Ectodermal cell (in vitro differentiated cells): Measurements from ENCODE around the gene GPR22. TPM values are rescaled to one million over a fixed set of nuclear protein-coding genes. Genes with fewer than 3 reads are reported as not detected.

Experiments used
- H3K27ac ChIP-seq: 2 replicates; pipeline ENCODE4 v1.7.0; 2013; ENCODE audit warnings: mild to moderate bottlenecking, low read depth, low read length; ENCODE audit not compliant: insufficient read depth, poor library complexity, severe bottlenecking
- H3K27me3 ChIP-seq: 2 replicates; pipeline ENCODE4 v1.7.0; 2013; ENCODE audit warnings: mild to moderate bottlenecking, low read length; ENCODE audit not compliant: insufficient read depth, control insufficient read depth, poor library complexity, severe bottlenecking
- H3K36me3 ChIP-seq: one replicate; pipeline ENCODE4 v1.7.0; 2013; ENCODE audit warnings: low read length; ENCODE audit not compliant: control insufficient read depth, insufficient read depth
- H3K4me1 ChIP-seq: one replicate; pipeline ENCODE4 v1.7.0; 2013; ENCODE audit warnings: low read length; ENCODE audit not compliant: control insufficient read depth, insufficient read depth
- H3K4me3 ChIP-seq: 2 replicates; pipeline ENCODE4 v1.7.0; 2013; ENCODE audit warnings: low read depth, low read length, control low read depth; ENCODE audit not compliant: insufficient read depth
- H3K9me3 ChIP-seq: 2 replicates; pipeline ENCODE4 v1.7.0; 2013; ENCODE audit warnings: mild to moderate bottlenecking, low read length, moderate library complexity; ENCODE audit not compliant: control insufficient read depth
- WGBS, 2 experiments: methylation state at CpG; one replicate each; pipeline ENCODE4 v1.1.7; 2013; ENCODE audit warnings: missing lambda C conversion rate in 2 of 2; 5-methylcytosine and 5-hydroxymethylcytosine counted together
- polyA plus RNA-seq, 4 experiments: library from polyadenylated mRNA; stranded (reverse); fragments of 50-300 nt; gene quantifications; one replicate each; pipeline ENCODE4 v1.2.3, GENCODE V29; 2013

The GPR22 gene, protein sequence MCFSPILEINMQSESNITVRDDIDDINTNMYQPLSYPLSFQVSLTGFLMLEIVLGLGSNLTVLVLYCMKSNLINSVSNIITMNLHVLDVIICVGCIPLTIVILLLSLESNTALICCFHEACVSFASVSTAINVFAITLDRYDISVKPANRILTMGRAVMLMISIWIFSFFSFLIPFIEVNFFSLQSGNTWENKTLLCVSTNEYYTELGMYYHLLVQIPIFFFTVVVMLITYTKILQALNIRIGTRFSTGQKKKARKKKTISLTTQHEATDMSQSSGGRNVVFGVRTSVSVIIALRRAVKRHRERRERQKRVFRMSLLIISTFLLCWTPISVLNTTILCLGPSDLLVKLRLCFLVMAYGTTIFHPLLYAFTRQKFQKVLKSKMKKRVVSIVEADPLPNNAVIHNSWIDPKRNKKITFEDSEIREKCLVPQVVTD
- polyA plus RNA-seq (2013, experiment 1 of 4), result not detected
- not detected for polyA plus RNA-seq (2013, experiment 2 of 4)
- polyA plus RNA-seq (2013, experiment 3 of 4), result 0.21 TPM
- 0.24 TPM for polyA plus RNA-seq (2013, experiment 4 of 4)

DNA sequence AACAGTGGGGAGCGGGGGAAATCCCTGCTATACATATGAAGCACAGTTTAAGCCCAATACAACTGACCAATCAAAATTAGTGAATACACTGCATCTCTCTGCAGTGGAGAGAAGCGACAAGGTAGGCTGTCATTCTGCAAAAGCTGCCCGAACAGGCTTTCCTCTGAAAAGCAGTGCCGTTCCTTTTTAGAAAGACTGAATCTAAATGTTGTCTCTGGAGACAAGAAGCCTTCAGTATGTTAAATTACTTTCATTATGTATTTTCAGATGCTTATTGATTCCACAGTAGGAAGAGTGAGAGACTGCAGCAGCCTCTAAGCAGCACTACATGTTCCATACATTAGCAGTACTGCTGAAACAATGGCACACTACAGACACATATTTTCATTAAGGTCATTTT, at the start of gene GPR22:
GPR22 (plus strand) TSS at position 129 of the 400 bp plus-strand sequence. CDS start 4,004 bp downstream, outside the sequence.
- H3K4me3 ChIP-seq, result no peak within 1 kb of the TSS
- H3K27ac ChIP-seq, result no peak within 1 kb of the TSS
- no peaks in the 10 kb centered on the region for H3K36me3 ChIP-seq
- H3K9me3 ChIP-seq, result no peaks in the 10 kb centered on the region
- WGBS, 2 experiments, result 76 to 80% methylated on average over 4 of the region's 4 CpGs
- no peaks in the 10 kb centered on the region for H3K4me1 ChIP-seq
- no peaks in the 10 kb centered on the region for H3K27me3 ChIP-seq

DNA sequence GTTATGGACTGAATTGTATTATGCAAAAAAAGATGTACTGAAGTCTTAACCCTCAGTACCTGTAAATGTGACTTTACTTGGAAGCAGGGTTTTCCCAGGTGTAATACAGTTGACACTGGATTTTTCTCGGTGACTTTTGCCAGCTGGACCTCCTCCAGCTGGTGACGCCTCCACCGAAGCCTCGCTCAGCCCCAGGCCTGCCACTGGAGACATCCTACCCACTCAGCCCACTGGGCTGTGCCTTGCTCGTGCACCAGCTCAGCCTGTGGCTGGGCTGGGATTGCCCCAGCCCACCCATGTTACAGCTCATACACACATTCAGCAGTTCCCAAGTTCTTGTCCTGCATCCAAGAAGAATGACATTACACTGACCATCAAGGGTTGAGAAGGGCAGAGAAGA, 42.4 kb upstream of the GPR22 start:
- Histone ChIP-seq H3K36me3 (no peaks in the 10 kb centered on the region), H3K4me3 (no peak overlapping the region), H3K9me3 (no peaks in the 10 kb centered on the region), H3K27me3 (no peaks in the 10 kb centered on the region), H3K4me1 (no peaks in the 10 kb centered on the region), H3K27ac (no peak overlapping the region)
- whole genome bisulfite sequencing, 2 experiments, result 96 to 97% methylated on average over 5 of the region's 5 CpGs

DNA sequence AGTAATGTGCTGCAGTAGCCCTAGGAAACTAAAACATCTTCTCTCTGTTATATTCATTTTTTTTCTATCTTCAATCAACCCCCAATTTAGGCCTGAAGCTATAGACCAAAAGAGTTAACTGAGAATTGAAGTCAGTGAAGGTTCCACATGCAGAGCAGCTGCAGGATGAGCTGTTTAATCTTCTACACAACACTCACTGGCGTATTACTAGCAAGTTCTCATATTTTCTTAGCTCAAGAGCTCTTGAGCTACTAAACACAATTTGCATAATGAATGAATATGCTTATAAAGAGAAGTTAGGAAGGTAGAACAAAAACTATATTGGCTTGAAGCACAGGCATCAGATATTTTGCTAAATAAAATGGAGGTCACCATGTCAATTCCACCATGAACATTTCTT, 41.2 kb upstream of the GPR22 start:
- H3K36me3 ChIP-seq, result no peaks in the 10 kb centered on the region
- no peaks in the 10 kb centered on the region for H3K27me3 ChIP-seq
- 83 to 100% methylated on average over 1 of the region's 1 CpG for WGBS, 2 experiments
- H3K27ac ChIP-seq, result no peak overlapping the region
- no peaks in the 10 kb centered on the region for H3K9me3 ChIP-seq
- no peak overlapping the region for H3K4me3 ChIP-seq
- H3K4me1 ChIP-seq, result no peaks in the 10 kb centered on the region

DNA sequence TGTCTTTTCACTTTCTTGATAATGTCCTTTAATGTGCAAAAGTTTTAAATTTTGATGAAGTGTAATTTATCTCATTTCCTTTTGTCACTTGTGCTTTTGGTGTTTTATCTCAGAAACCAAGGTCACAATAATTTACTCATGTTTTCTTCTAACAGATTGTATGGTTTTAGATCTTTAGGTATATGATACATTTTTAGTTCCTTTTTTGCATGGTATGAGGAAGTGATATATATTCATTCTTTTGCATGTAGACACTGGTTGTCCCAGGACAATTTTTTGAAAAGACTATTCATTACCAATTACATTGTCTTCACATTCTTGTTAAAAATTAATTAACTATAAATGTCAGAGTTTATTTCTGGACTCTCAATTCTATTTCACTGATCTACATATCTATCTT, 39.8 kb upstream of the GPR22 start:
- Histone ChIP-seq H3K27me3 (no peaks in the 10 kb centered on the region), H3K36me3 (no peaks in the 10 kb centered on the region), H3K9me3 (no peaks in the 10 kb centered on the region), H3K4me1 (no peaks in the 10 kb centered on the region), H3K27ac (no peak overlapping the region), H3K4me3 (no peak overlapping the region)

DNA sequence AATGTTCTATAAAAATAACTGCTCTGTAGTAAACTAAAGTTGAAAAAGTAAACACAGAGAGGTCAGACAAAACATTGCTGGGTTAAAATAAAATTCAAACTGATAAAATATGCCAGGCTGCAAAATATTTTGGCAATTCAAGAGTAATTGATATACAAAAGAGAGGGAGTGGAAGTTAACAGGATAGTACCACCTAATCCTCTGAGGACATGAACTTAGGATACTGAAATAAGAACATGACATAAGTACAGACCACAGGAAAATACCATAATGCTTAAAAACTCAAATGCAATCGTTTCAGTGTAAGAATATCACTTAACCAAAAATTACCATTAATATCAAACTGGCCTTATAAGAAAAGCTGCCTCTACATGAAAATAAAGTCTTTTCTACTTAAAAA, 37.6 kb upstream of the GPR22 start:
- Histone ChIP-seq H3K27me3 (no peaks in the 10 kb centered on the region), H3K4me1 (no peaks in the 10 kb centered on the region), H3K27ac (no peak overlapping the region), H3K4me3 (no peak overlapping the region), H3K9me3 (no peaks in the 10 kb centered on the region), H3K36me3 (no peaks in the 10 kb centered on the region)
- WGBS, 2 experiments, result 80 to 95% methylated on average over 1 of the region's 1 CpG

DNA sequence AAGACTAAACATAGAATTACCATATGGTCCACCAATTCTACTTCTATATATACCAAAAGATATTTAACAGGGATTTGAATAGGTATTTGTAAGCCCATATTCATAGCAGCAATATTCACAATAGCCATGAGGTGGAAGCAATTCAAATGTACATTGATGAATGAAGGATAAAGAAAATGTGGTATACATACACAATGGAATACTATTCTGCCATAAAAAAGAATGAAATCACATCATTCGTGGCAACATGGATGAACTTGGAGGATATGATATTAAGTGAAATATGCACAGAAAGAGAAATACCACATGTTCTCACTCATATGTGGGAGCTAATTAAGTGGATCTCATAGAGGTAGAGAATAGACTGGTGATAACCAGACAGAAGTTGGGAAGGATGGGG, 34.1 kb upstream of the GPR22 start:
- no peaks in the 10 kb centered on the region for H3K36me3 ChIP-seq
- no peaks in the 10 kb centered on the region for H3K27me3 ChIP-seq
- no peak overlapping the region for H3K4me3 ChIP-seq
- no peak overlapping the region for H3K27ac ChIP-seq
- H3K9me3 ChIP-seq, result no peaks in the 10 kb centered on the region
- WGBS, 2 experiments, result 90% methylated on average over 1 of the region's 1 CpG
- H3K4me1 ChIP-seq, result no peaks in the 10 kb centered on the region

DNA sequence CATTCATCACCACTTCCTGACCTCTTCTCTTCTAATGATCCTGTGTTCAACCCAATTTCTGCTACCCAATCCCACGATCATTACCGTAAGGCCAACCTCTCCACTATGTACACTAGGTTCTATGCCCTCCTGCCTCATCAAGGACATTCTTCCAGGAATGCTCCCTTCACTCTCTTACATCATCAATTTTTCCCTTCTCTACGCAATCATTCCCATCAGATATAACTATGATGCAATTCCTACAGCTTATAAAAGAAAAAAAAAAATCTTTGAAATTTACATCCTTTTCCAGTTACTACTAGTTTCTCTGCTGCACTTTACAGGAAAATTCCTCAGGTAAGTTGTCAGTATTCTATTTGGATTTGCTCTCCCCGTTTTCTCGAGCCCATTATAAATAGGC, 30.8 kb upstream of the GPR22 start:
- H3K4me3 ChIP-seq, result no peak overlapping the region
- 91 to 96% methylated on average over 5 of the region's 5 CpGs for WGBS, 2 experiments

DNA sequence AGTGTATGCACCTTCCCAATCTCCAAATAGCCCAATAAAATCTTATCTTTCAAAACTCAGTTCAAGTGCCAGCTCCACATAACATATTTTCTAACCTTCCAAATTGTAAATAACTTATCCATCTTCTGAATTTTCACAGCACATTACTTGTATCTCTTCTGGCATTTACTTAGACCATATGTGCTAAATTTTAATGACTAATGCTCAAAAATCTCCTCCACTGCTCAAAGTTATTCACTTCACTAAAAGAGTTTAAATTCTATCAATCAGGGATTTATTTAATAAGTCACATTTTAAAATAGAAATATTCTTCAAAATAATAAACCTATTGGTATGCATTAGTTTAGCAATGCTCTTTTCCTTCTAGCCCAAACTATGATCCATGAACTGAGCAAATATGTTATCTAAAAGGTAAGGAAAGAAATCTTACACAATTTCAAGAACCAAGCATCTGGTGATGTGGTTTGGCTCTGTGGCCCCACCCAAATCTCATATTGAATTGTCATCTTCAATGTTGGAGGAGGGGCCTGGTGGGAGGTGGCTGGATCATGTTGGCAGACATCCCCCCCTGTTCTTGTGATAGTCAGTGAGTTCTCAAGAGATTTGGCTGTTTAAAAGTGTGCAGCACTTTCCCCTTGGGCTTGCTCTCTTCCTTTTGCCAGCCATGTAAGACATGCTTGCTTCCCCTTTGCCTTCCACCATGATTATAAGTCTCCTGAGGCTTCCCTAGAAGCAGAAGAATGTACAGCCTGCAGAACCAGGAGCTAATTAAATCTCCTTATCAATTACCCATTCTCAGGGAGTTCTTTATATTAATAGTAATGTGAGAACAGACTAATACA, 28.1 kb upstream of the GPR22 start:
- Histone ChIP-seq H3K4me3 (no peak overlapping the region), H3K27ac (no peak overlapping the region), H3K36me3 (peaks cover 4% of the 10 kb centered on the region), H3K4me1 (no peaks in the 10 kb centered on the region), H3K9me3 (no peaks in the 10 kb centered on the region), H3K27me3 (no peaks in the 10 kb centered on the region)

More for the DNA sequence above, 30.8 kb upstream of the GPR22 start:
- Histone ChIP-seq H3K27me3 (no peaks in the 10 kb centered on the region), H3K36me3 (peaks cover 4% of the 10 kb centered on the region), H3K27ac (no peak overlapping the region), H3K4me1 (no peaks in the 10 kb centered on the region), H3K9me3 (no peaks in the 10 kb centered on the region)

DNA sequence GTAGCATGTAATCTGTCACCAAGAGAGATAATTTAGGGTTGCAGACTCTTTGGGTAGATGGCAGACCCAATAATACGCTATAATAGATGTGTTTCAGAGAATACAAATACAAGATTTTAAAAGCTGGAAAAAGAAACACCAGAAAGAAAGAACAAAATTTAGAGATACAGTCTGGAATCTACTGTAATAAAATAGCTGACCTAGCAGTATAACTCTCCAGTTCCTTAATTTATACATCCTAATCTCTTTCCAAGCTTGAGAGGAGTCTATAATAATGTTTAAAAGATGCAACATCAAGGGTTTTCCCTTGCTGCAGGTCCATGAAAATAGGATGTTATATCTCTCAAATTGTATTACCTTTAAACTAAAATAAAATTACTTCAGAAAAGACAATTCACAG, 27.2 kb upstream of the GPR22 start:
- Histone ChIP-seq H3K27ac (no peak overlapping the region), H3K36me3 (peaks cover 4% of the 10 kb centered on the region), H3K4me1 (no peaks in the 10 kb centered on the region), H3K27me3 (no peaks in the 10 kb centered on the region), H3K9me3 (no peaks in the 10 kb centered on the region), H3K4me3 (no peak overlapping the region)
- 92% methylated on average over 1 of the region's 1 CpG; no CpG with 5 or more reads in 1 of the 2 experiments for WGBS, 2 experiments

DNA sequence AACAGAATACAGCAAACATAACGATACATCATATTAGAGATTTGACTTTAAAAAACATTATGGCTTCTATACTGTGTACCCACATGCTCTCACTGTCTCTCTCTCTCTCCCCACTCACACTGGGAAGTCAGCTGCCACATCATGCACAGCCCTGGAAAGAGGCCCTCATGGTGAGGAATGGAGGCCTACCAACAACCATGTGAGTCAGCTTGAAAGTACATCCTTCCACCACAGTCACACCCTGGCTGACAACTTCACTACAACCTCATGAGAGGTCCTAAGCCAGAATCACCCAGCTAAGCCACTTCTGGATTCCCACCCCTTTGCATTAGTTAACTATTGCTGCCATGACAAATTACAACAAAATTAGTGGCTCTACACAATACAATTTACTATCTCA, 23.3 kb upstream of the GPR22 start:
- Histone ChIP-seq H3K36me3 (peaks cover 4% of the 10 kb centered on the region), H3K27ac (no peak overlapping the region), H3K27me3 (no peaks in the 10 kb centered on the region), H3K4me1 (no peaks in the 10 kb centered on the region), H3K4me3 (no peak overlapping the region), H3K9me3 (no peaks in the 10 kb centered on the region)
- 87 to 100% methylated on average over 1 of the region's 1 CpG for WGBS, 2 experiments
